Kidney epithelial cell (primary cell): Measurements from ENCODE around the gene BTBD9. TPM values are rescaled to one million over a fixed set of nuclear protein-coding genes. Genes with fewer than 3 reads are reported as not detected.

ENCODE experiments used
- DNase-seq: peaks from one replicate; pipeline ENCODE4 v3.0.0-alpha.2; 2010; ENCODE audit warnings: low read depth
- H3K27me3 ChIP-seq: 2 replicates; pipeline ENCODE4 v1.6.0; 2011; ENCODE audit warnings: low read length; ENCODE audit not compliant: control insufficient read depth, insufficient read depth
- H3K36me3 ChIP-seq: 2 replicates; pipeline ENCODE4 v1.5.1; 2011; ENCODE audit warnings: low read length; ENCODE audit not compliant: control insufficient read depth, insufficient read depth
- H3K4me3 ChIP-seq: 2 replicates; pipeline ENCODE4 v1.5.1; 2011; ENCODE audit warnings: low read depth, mild to moderate bottlenecking, control low read depth, low read length
- total RNA-seq: library from RNA; depleted of rRNA; stranded (reverse); fragments of >200 nt; gene quantifications from 2 replicates; pipeline ENCODE4 v1.2.3, GENCODE V29; 2015
- TF ChIP-seq, protein P1 (sequence below): IDR thresholded peaks from 2 replicates; pipeline ENCODE4 v1.5.1; 2011; ENCODE audit warnings: mild to moderate bottlenecking, moderate library complexity, low read length, control low read depth, inconsistent platforms; ENCODE audit not compliant: insufficient read depth, poor library complexity, severe bottlenecking

Gene BTBD9
- total RNA-seq, 1 donor from 2014 or later: 7.3 TPM

DNA sequence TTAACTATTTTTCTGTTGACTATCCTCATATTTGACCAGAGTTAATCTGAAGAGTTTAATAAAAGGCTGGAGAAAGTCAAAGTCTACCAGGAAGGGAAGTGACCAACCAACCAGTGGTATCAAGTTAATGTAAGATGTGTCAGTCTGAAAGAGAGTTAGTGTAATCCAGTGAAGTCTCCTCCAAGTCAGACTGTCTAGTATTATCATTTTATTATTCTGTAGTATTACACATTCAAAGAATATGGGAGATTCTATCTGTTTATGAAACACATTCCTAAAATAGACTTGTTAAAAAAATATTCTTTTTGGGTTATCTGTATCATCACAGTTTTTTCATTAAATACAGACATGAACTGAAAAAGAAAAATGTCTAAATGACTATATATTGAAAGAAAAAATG lies 194.4 kb downstream of the BTBD9 start:
- H3K4me3 ChIP-seq: no peak overlapping the region
- H3K27me3 ChIP-seq: no peaks in the 10 kb centered on the region
- TF ChIP-seq, protein P1, sequence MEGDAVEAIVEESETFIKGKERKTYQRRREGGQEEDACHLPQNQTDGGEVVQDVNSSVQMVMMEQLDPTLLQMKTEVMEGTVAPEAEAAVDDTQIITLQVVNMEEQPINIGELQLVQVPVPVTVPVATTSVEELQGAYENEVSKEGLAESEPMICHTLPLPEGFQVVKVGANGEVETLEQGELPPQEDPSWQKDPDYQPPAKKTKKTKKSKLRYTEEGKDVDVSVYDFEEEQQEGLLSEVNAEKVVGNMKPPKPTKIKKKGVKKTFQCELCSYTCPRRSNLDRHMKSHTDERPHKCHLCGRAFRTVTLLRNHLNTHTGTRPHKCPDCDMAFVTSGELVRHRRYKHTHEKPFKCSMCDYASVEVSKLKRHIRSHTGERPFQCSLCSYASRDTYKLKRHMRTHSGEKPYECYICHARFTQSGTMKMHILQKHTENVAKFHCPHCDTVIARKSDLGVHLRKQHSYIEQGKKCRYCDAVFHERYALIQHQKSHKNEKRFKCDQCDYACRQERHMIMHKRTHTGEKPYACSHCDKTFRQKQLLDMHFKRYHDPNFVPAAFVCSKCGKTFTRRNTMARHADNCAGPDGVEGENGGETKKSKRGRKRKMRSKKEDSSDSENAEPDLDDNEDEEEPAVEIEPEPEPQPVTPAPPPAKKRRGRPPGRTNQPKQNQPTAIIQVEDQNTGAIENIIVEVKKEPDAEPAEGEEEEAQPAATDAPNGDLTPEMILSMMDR: no peak
- no peak for DNase-seq
- no peaks in the 10 kb centered on the region for H3K36me3 ChIP-seq

DNA sequence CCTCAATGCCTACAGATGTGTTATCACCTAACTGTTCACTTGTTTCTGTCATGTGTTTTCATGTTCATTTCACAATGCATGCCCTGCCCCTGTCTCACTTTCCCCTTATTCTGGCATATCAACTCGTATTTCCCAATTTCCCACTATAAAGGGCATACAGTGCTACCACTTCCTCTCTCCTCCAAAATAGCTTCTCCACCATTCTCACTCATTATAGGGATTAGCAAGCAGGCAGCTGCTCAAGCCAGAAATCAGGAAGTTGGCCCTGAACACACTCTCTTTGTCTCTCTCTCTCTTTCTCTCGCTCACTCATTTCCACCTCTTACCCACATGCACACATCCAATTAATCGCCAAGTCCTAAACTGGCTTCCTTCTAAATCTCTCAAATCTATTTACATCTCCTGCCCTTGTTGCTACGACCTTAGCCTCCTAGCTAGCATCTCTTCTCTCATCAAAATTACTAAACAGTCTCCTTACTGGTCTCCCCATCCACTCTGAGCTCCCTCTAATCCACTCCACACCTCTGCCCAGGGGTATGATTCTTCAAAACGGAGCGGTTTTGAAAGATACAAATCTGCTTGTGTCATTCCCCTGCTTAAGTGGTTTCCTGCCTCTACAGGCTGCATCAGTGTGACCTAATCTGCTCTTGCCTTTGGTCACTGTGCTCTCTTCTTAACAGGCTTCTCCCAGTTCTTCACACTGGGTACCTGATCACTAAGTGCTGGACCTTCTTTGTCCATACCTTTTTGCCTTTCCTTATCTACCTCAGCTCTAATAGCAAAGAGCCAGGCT lies 196.2 kb downstream of the BTBD9 start:
- Histone ChIP-seq H3K36me3 (no peaks in the 10 kb centered on the region), H3K4me3 (no peak overlapping the region), H3K27me3 (no peaks in the 10 kb centered on the region)
- TF ChIP-seq, protein P1: no peak
- DNase-seq: no peak

DNA sequence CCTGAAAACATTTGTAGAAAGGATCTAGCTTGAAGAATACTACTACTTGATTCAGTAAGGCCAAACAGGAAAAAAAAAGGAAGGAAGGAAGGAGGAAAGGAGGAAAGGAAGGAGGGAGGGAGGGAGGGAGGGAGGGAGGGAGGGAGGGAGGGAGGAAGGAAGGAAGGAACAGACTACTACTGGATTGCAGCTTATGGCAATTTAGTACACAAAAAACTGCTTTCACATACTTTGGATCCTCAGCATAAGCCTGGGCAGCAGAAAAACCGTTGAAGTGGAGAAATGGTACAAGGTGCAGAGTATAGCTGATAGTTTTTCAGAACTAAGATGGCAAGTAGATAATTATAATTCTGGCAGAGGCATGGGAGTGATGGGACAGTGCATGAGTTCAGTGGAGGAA lies 201.6 kb downstream of the BTBD9 start:
- TF ChIP-seq, protein P1: no peak
- Histone ChIP-seq H3K27me3 (no peaks in the 10 kb centered on the region), H3K4me3 (no peak overlapping the region), H3K36me3 (no peaks in the 10 kb centered on the region)
- no peak for DNase-seq

DNA sequence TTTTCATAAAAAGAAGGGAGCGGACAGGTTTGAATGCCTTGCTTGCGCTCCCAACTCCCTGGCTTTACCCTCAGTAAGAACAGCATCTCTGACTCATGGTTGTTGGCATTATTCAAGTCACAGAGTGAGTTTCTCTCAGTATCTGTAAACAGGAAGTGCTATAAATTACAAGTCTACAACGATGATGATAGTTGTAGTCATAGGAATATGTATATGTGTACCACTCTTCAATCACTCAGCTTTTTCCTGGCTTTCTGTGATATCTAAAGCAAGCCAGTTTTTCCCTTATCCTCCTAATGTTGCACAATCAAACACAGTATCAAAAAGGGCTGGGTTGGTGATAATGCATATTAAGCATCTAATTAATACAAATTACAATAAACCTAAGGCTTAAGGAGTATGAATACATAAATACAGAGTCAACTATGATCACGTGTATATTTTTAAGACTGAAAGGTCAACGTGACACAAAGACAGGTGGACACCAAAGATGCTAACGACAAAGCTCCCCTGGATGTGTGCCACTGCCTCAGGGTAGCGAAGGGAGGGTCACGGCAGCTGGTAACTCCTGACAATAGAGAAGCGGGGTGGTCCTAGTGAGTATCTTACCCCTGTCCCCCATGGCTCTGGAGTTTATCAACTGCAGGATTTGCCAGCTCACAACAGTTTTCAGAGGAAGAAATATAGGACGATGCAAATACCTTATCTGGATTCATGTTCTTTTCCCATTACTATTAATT lies 202.8 kb downstream of the BTBD9 start:
- TF ChIP-seq, protein P1: no peak
- DNase-seq: no peak

DNA sequence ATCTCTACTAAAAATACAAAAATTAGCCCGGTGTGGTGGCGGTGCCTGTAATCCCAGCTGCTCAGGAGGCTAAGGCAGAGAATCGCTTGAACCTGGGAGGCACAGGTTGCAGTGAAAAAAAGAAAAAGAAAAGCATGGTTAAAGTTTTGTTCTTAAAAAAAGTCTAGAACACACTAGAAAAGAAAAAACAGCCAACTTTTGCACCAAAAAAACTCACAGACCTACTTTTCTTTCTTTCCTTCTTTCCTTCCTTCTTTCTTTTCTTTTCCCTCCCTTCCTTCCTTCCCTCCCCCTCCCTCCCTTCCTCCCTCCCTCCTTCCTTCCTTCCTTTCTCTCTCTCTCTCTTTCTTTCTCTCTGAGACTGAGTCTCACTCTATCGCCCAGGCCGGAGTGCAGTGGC lies 204.4 kb downstream of the BTBD9 start:
- H3K4me3 ChIP-seq: no peak overlapping the region
- H3K27me3 ChIP-seq: no peaks in the 10 kb centered on the region
- H3K36me3 ChIP-seq: no peaks in the 10 kb centered on the region
- TF ChIP-seq, protein P1: no peak
- no peak for DNase-seq

More for the DNA sequence above, 202.8 kb downstream of the BTBD9 start:
- H3K36me3 ChIP-seq: no peaks in the 10 kb centered on the region
- no peaks in the 10 kb centered on the region for H3K27me3 ChIP-seq
- H3K4me3 ChIP-seq: no peak overlapping the region
